K562 (cell line): ENCODE measurements around the gene ST6GAL1. TPM values are rescaled to one million over a fixed set of nuclear protein-coding genes. Genes with fewer than 3 reads are reported as not detected.
A peak's percentile ranks its signal among the peaks of the same experiment; 100 is the strongest.

ENCODE experiments used
- CBX3 ChIP-seq, 2 experiments: IDR thresholded peaks; 1 replicate in 1 of 2; 2 replicates in 1 of 2; pipeline ENCODE4 v1.6.1; 2012; ENCODE audit warnings: inconsistent platforms in 2 of 2, low read length in 2 of 2, borderline replicate concordance in 1 of 2, control low read depth in 1 of 2
- DMBX1 ChIP-seq: fragments of 250-450 bp; sonication (Bioruptor Pico); IDR thresholded peaks from 2 replicates; pipeline ENCODE4 v1.8.0; 2022; ENCODE audit warnings: inconsistent platforms, mild to moderate bottlenecking, moderate library complexity, borderline replicate concordance
- EP300 ChIP-seq: IDR thresholded peaks from 2 replicates; pipeline ENCODE4 v1.6.1; 2012; ENCODE audit warnings: low read length, improper control_type of control experiment
- ERF ChIP-seq: fragments of 450-650 bp; formaldehyde crosslinking; IDR thresholded peaks from 2 replicates; pipeline ENCODE4 v1.4.0; 2020; ENCODE audit warnings: mild to moderate bottlenecking, mixed read lengths
- GATA2 ChIP-seq: sonication (generic); formaldehyde crosslinking; IDR thresholded peaks from 2 replicates; pipeline ENCODE4 v1.4.0; 2020; ENCODE audit warnings: mild to moderate bottlenecking, missing genetic modification reagents
- ILK ChIP-seq: fragments of 450-650 bp; IDR thresholded peaks from 2 replicates; pipeline ENCODE4 v1.6.1; 2016; ENCODE audit warnings: missing genetic modification characterization, low read depth, mild to moderate bottlenecking, missing compliant biosample characterization, moderate library complexity, borderline replicate concordance
- MCM3 ChIP-seq: fragments of 450-650 bp; IDR thresholded peaks from 2 replicates; pipeline ENCODE4 v1.6.1; 2016
- MLX ChIP-seq, 2 experiments: fragments of 450-650 bp in 1 of 2; sonication (generic) in 1 of 2; formaldehyde crosslinking; conservative IDR thresholded peaks; 2 replicates each; pipeline versions ENCODE4 v1.4.0 to v1.8.1; 2020 to 2022; ENCODE audit warnings: mild to moderate bottlenecking in 1 of 2, missing genetic modification reagents in 1 of 2
- MTA2 ChIP-seq: fragments of 450-650 bp; IDR thresholded peaks from 2 replicates; pipeline ENCODE4 v1.6.1; 2016; ENCODE audit warnings: low read depth
- PML ChIP-seq: IDR thresholded peaks from 2 replicates; pipeline ENCODE4 v1.6.1; 2012; ENCODE audit warnings: low read length, inconsistent platforms
- SMAD4 ChIP-seq: fragments of 250-450 bp; sonication (Bioruptor Pico); conservative IDR thresholded peaks from 2 replicates; pipeline ENCODE4 v1.8.0; 2021; ENCODE audit warnings: inconsistent platforms, mild to moderate bottlenecking, moderate library complexity
- TAF15 ChIP-seq: fragments of 200-400 bp; formaldehyde crosslinking; IDR thresholded peaks from 2 replicates; pipeline ENCODE4 v1.6.1; 2017; ENCODE audit warnings: mild to moderate bottlenecking, low read depth, low read length, moderate library complexity
- THAP12 ChIP-seq: fragments of 250-450 bp; sonication (Bioruptor Pico); IDR thresholded peaks from 2 replicates; pipeline ENCODE4 v1.9.0; 2021; ENCODE audit warnings: mild to moderate bottlenecking, inconsistent platforms
- TRIM24 ChIP-seq, 2 experiments: fragments of 450-650 bp; IDR thresholded peaks; 2 replicates each; pipeline ENCODE4 v1.6.1; 2016
- UBTF ChIP-seq, 2 experiments: IDR thresholded peaks; 2 replicates each; pipeline ENCODE4 v1.6.1; 2012; ENCODE audit warnings: improper control_type of control experiment in 2 of 2, low read depth in 2 of 2, low read length in 2 of 2, borderline replicate concordance in 1 of 2
- XRCC5 ChIP-seq: fragments of 200-400 bp; formaldehyde crosslinking; IDR thresholded peaks from 2 replicates; pipeline ENCODE4 v1.6.1; 2017; ENCODE audit warnings: low read depth, mild to moderate bottlenecking, low read length
- ZBTB7A ChIP-seq: IDR thresholded peaks from 2 replicates; pipeline ENCODE4 v1.6.1; 2011; ENCODE audit warnings: low read depth, mild to moderate bottlenecking, low read length, moderate library complexity, borderline replicate concordance; ENCODE audit not compliant: control insufficient read depth
- ZNF280B ChIP-seq: fragments of 250-450 bp; sonication (Bioruptor Pico); IDR thresholded peaks from 2 replicates; pipeline ENCODE4 v1.5.1; 2021; ENCODE audit warnings: mild to moderate bottlenecking
- polyA plus RNA-seq, 8 experiments: library from polyadenylated mRNA; depleted of rRNA in 4 of 8; stranded (reverse) in 5 of 8; unstranded in 3 of 8; fragments of >200 nt; fragmentation: Nextera tagmentation in 2 of 8; fragmentation: Illumina TruSeq in 1 of 8; extraction: Ambion mirVana in 2 of 8; extraction: Trizol in 1 of 8; gene quantifications; 2 replicates each; pipeline versions ENCODE4 v1.2.1 to v1.2.3, GENCODE V29; 2011 to 2014; ENCODE audit warnings: inconsistent platforms in 1 of 8, missing spikeins in 1 of 8
- total RNA-seq, 7 experiments: library from RNA; depleted of rRNA in 6 of 7; stranded (reverse); fragments of >200 nt in 6 of 7; fragmentation: Illumina TruSeq in 2 of 7; extraction: Trizol in 2 of 7; gene quantifications; 2 replicates each; pipeline versions ENCODE4 v1.2.1 to v1.2.3, GENCODE V29; 2011 to 2021; ENCODE audit warnings: low replicate concordance in 1 of 7

The ST6GAL1 gene
- total and polyA plus RNA-seq, 9 of the 15 experiments (the other 6 are each of a cell fraction or from before 2014, with no cell fraction given), result 31.9 to 145 (median 71.0) TPM

GRCh38 chr3:186949281-186949982 is 19.1 kb downstream of the ST6GAL1 start (continued):
- TF ChIP-seq THAP12 (no peak), ERF (0 out of 2 replicates have a peak, but pooled peaks have one; percentile 25), MCM3 (no peak), SMAD4 (CRISPR knock-in tag) (peak; percentile 74; the same call in 1 of the 2 replicates), ZBTB7A (no peak), GATA2 (CRISPR knock-in tag) (peak; percentile 39; the same call in 1 of the 2 replicates), EP300 (peak; percentile 93), MTA2 (peak; percentile 60), DMBX1 (CRISPR knock-in tag) (peak; percentile 70), XRCC5 (no peak; the same call in 1 of the 2 replicates), UBTF (IDR thresholded peaks at IDR 0.05; ENCODE audit: borderline replicate concordance in 1 of 2, low read depth in 2 of 2, low read length in 2 of 2) (0 out of 4 replicates have a peak, but pooled peaks have one; percentile 7 to 55), TRIM24 (IDR thresholded peaks at IDR 0.05) (peak; percentile 55 to 68; a peak in 3 of 4 replicates), TAF15 (no peak), PML (peak; percentile 44; the same call in 1 of the 2 replicates), MLX (CRISPR knock-in tag; conservative IDR thresholded peaks at IDR 0.05) (no peak), ZNF280B (CRISPR knock-in tag) (no peak), CBX3 (IDR thresholded peaks at IDR 0.05; ENCODE audit: borderline replicate concordance in 1 of 2, low read length in 2 of 2) (peak in 1 of 2 experiments; percentile 66; a peak in 1 of 3 replicates), ILK (tag) (0 out of 2 replicates have a peak, but pooled peaks have one; percentile 14)
